Endothelial cell of umbilical vein (primary cell): ENCODE measurements around the gene EIF4G2. TPM values are rescaled to one million over a fixed set of nuclear protein-coding genes. Genes with fewer than 3 reads are reported as not detected.

ENCODE experiments used
- BruUV-seq: library from RNA; stranded (reverse); fragments of 400-500 nt; replicated peaks from 2 replicates; lab custom pipeline; 2021; lab: Mats Ljungman, UMichigan
- CTCF ChIA-PET: fragments of 300-600, 350-600 bp; sonication (Branson Sonifier 250); formaldehyde crosslinking; loops from one replicate; lab custom pipeline; 2021; ENCODE audit warnings: antibody characterized with exemption, inconsistent platforms; lab: Charles Lee
- POLR2A ChIA-PET: fragments of 300-600, 350-600 bp; sonication (Branson Sonifier 250); formaldehyde crosslinking; loops from one replicate; lab custom pipeline; 2021; ENCODE audit warnings: antibody characterized with exemption, inconsistent platforms; lab: Charles Lee
- DNase-seq: peaks from one replicate; pipeline ENCODE4 v3.0.0-alpha.2; 2011; ENCODE audit warnings: low read depth, low spot score
- FAIRE-seq: peaks from 2 replicates; lab custom pipeline; 2011; peaks lifted over from hg19 to GRCh38; lab: Jason Lieb, UNC
- H2AFZ ChIP-seq: 2 replicates; pipeline ENCODE4 v1.6.0; 2012; ENCODE audit warnings: low read depth, low read length, control low read depth, inconsistent platforms
- H3K27ac ChIP-seq: 2 replicates; pipeline ENCODE4 v1.5.1; 2011; ENCODE audit warnings: low read depth, mild to moderate bottlenecking, control low read depth, low read length, moderate library complexity; ENCODE audit not compliant: insufficient read depth
- H3K27me3 ChIP-seq, 2 experiments: 2 replicates each; pipeline versions ENCODE4 v1.6.0 to v1.6.1; 2011; ENCODE audit warnings: low read length in 2 of 2, mixed read lengths in 1 of 2; ENCODE audit not compliant: control insufficient read depth in 2 of 2, insufficient read depth in 2 of 2
- H3K36me3 ChIP-seq, 2 experiments: 2 replicates in 1 of 2; 3 replicates in 1 of 2; pipeline ENCODE4 v1.5.1; 2011; ENCODE audit warnings: low read length in 2 of 2, mild to moderate bottlenecking in 1 of 2, moderate library complexity in 1 of 2; ENCODE audit not compliant: control insufficient read depth in 2 of 2, insufficient read depth in 2 of 2; ENCODE audit errors: extremely low read depth in 1 of 2
- H3K4me1 ChIP-seq: 3 replicates; pipeline ENCODE4 v1.5.1; 2011; ENCODE audit warnings: mild to moderate bottlenecking, low read length; ENCODE audit not compliant: control insufficient read depth, insufficient read depth; ENCODE audit errors: extremely low read depth
- H3K4me2 ChIP-seq: 2 replicates; pipeline ENCODE4 v1.6.1; 2011; ENCODE audit warnings: low read length, control low read depth, mixed read lengths; ENCODE audit not compliant: insufficient read depth
- H3K4me3 ChIP-seq, 3 experiments: fragments of 200-600 bp in 1 of 3; sonication (generic), shearing (Covaris generic) in 1 of 3; replicated peaks in 1 of 3; 2 replicates each; pipeline ENCODE4 v1.5.1; 2011 to 2016; ENCODE audit warnings: control low read depth in 3 of 3, low read length in 3 of 3, mild to moderate bottlenecking in 2 of 3, inconsistent platforms in 1 of 3, low read depth in 1 of 3, moderate library complexity in 1 of 3; ENCODE audit not compliant: insufficient read depth in 1 of 3
- H3K79me2 ChIP-seq: 2 replicates; pipeline ENCODE4 v1.6.0; 2012; ENCODE audit warnings: low read length, inconsistent platforms; ENCODE audit not compliant: control insufficient read depth, insufficient read depth
- H3K9ac ChIP-seq: replicated peaks from 2 replicates; pipeline ENCODE3; 2011; ENCODE audit warnings: low read length, control low read depth; ENCODE audit not compliant: insufficient read depth; ENCODE audit errors: extremely low read depth
- H3K9me1 ChIP-seq: replicated peaks from 3 replicates; pipeline ENCODE4 v1.6.0; 2011; ENCODE audit warnings: mild to moderate bottlenecking, low read length; ENCODE audit not compliant: control insufficient read depth, insufficient read depth; ENCODE audit errors: extremely low read depth
- H3K9me3 ChIP-seq: replicated peaks from 2 replicates; pipeline ENCODE4 v1.5.1; 2012; ENCODE audit warnings: low read length, inconsistent platforms; ENCODE audit not compliant: control insufficient read depth, insufficient read depth
- H4K20me1 ChIP-seq: replicated peaks from 2 replicates; pipeline ENCODE3; 2011; ENCODE audit warnings: mild to moderate bottlenecking, low read length; ENCODE audit not compliant: control insufficient read depth, insufficient read depth; ENCODE audit errors: extremely low read depth
- EZH2 ChIP-seq: IDR thresholded peaks from 2 replicates; pipeline ENCODE4 v1.6.1; 2012; ENCODE audit warnings: borderline replicate concordance, low read depth, mild to moderate bottlenecking, moderate library complexity, low read length, inconsistent platforms; ENCODE audit not compliant: severe bottlenecking
- FOS ChIP-seq: IDR thresholded peaks from 2 replicates; pipeline ENCODE4 v1.6.1; 2011; ENCODE audit warnings: mild to moderate bottlenecking, low read length, moderate library complexity, borderline replicate concordance; ENCODE audit not compliant: insufficient read depth
- GATA2 ChIP-seq: IDR thresholded peaks from 2 replicates; pipeline ENCODE4 v1.7.0; 2011; ENCODE audit warnings: low read depth, mild to moderate bottlenecking, moderate library complexity, mixed read lengths, low read length; ENCODE audit not compliant: insufficient read length, insufficient read depth
- JUN ChIP-seq: IDR thresholded peaks from 2 replicates; pipeline ENCODE4 v1.6.1; 2011; ENCODE audit warnings: borderline replicate concordance, low read depth; ENCODE audit not compliant: insufficient read length, insufficient read depth
- MAX ChIP-seq: IDR thresholded peaks from 2 replicates; pipeline ENCODE4 v1.6.1; 2011; ENCODE audit not compliant: insufficient read depth, insufficient read length
- MYC ChIP-seq: IDR thresholded peaks from one replicate; pipeline ENCODE4 v1.6.1; 2011; ENCODE audit warnings: mild to moderate bottlenecking, low read depth, low read length
- POLR2A ChIP-seq: IDR thresholded peaks from 2 replicates; pipeline ENCODE4 v1.6.1; 2012; ENCODE audit warnings: low read depth, mild to moderate bottlenecking, control low read depth, low read length
- POLR2AphosphoS5 ChIP-seq: IDR thresholded peaks from 2 replicates; pipeline ENCODE4 v1.6.1; 2012; ENCODE audit warnings: low read depth, mild to moderate bottlenecking, control low read depth, low read length, moderate library complexity; ENCODE audit not compliant: insufficient read depth
- dilution Hi-C: fragments of 300-500 bp; cut with MboI; formaldehyde crosslinking; loops from one replicate; pipeline ENCODE4 v1.15.0; 2019; ENCODE audit warnings: low sequenced_read_pairs; ENCODE audit not compliant: extremely low pct_ligation_motif_present
- intact Hi-C: fragments of 100-400 bp; cut with micrococcal nuclease; formaldehyde crosslinking; loops from one replicate; pipeline ENCODE4 v1.10.0; 2022
- polyA plus RNA-seq, 4 experiments: library from polyadenylated mRNA; depleted of rRNA in 3 of 4; stranded (reverse) in 3 of 4; unstranded in 1 of 4; fragments of >200 nt; gene quantifications; 2 replicates each; pipeline versions ENCODE4 v1.2.1 to v1.2.3, GENCODE V29; 2011 to 2012; ENCODE audit warnings: missing spikeins in 1 of 4
- total RNA-seq: library from RNA; stranded (reverse); gene quantifications from 2 replicates; pipeline ENCODE4 v1.2.3, GENCODE V29; 2021
- TF ChIP-seq, protein P1 (sequence below), 2 donors: IDR thresholded peaks; 1 replicate in 1 of 2; 2 replicates in 1 of 2; pipeline ENCODE4 v1.5.1; 2011; ENCODE audit warnings: low read length in 2 of 2, mild to moderate bottlenecking in 2 of 2, moderate library complexity in 2 of 2, control low read depth in 1 of 2, inconsistent platforms in 1 of 2, low read depth in 1 of 2; ENCODE audit not compliant: insufficient read depth in 1 of 2; ENCODE audit errors: extremely low read depth in 1 of 2

The EIF4G2 gene
- total and polyA plus RNA-seq, 2 donors (not counting 3 experiments of a cell fraction or from before 2014, with no cell fraction given), result 382 to 1,194 TPM

DNA sequence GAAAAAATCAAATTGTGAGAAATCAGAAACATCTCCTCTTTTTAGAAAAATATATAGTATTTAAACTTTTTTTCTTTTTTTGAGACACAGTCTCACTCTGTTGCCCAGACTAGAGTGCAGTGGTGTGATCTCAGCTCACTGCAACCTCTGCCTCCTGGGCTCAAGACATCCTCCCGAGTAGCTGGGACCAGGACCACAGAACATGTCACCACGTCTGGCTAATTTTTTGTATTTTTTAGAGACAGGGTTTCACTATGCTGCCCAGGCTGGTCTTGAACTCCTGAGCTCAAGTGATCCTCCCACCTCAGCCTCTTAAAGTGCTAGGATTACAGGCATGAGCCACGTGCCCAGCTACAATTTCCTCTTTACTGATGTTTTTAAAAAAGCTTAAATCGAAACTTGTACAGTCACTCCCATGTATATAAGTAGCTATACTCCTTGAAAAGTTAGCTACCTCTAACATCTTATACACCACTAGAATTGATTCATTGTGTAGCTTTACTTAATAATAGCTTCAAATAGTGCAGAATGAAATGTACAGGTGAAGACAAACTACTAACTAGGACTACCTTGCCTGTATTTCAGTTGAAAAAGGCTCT lies 10.3 kb downstream of the EIF4G2 start:
- H3K36me3 ChIP-seq, result peaks cover 49 to 72% of the 10 kb centered on the region in 2 experiments
- peaks cover 16% of the 10 kb centered on the region for H3K79me2 ChIP-seq
- H3K4me1 ChIP-seq, result peaks cover 4% of the 10 kb centered on the region
- H3K27ac ChIP-seq, result no peak overlapping the region
- H3K4me2 ChIP-seq, result no peak overlapping the region
- no peak for DNase-seq
- CTCF ChIA-PET, result interaction anchor here (1.2 to 2.6 kb wide), 5 partner anchors 9 to 989 kb away, joined by 3 to 8 read pairs (median 3); no protein-coding TSS in a partner anchor
- no peaks in the 10 kb centered on the region for H3K9me1 ChIP-seq
- TF ChIP-seq GATA2 (no peak), POLR2AphosphoS5 (no peak), FOS (no peak), POLR2A (no peak), EZH2 (no peak), JUN (no peak), MYC (no peak), MAX (no peak)
- TF ChIP-seq, protein P1, sequence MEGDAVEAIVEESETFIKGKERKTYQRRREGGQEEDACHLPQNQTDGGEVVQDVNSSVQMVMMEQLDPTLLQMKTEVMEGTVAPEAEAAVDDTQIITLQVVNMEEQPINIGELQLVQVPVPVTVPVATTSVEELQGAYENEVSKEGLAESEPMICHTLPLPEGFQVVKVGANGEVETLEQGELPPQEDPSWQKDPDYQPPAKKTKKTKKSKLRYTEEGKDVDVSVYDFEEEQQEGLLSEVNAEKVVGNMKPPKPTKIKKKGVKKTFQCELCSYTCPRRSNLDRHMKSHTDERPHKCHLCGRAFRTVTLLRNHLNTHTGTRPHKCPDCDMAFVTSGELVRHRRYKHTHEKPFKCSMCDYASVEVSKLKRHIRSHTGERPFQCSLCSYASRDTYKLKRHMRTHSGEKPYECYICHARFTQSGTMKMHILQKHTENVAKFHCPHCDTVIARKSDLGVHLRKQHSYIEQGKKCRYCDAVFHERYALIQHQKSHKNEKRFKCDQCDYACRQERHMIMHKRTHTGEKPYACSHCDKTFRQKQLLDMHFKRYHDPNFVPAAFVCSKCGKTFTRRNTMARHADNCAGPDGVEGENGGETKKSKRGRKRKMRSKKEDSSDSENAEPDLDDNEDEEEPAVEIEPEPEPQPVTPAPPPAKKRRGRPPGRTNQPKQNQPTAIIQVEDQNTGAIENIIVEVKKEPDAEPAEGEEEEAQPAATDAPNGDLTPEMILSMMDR (IDR thresholded peaks at IDR 0.05; ENCODE audit: extremely low read depth in 1 of 2, insufficient read depth in 1 of 2, low read depth in 1 of 2, low read length in 2 of 2), result no peak
- no peak overlapping the region for H3K4me3 ChIP-seq
- no peak overlapping the region for H3K9ac ChIP-seq
- no TSS peak for BruUV-seq
- no peaks in the 10 kb centered on the region for H3K27me3 ChIP-seq
- intact Hi-C loops (no loop called here), dilution Hi-C loops (no loop called here)
- no peak overlapping the region for H2AFZ ChIP-seq
- no peak for FAIRE-seq
- H3K9me3 ChIP-seq, result no peaks in the 10 kb centered on the region
- peaks cover 13% of the 10 kb centered on the region for H4K20me1 ChIP-seq
- POLR2A ChIA-PET, result interaction anchor here (0.6 to 4.0 kb wide), 3 partner anchors 11 to 185 kb away, joined by 3 to 47 read pairs (median 3); partner anchors contain the start of gene EIF4G2
